ENCODE measurements around the gene INPP5A.

DNA sequence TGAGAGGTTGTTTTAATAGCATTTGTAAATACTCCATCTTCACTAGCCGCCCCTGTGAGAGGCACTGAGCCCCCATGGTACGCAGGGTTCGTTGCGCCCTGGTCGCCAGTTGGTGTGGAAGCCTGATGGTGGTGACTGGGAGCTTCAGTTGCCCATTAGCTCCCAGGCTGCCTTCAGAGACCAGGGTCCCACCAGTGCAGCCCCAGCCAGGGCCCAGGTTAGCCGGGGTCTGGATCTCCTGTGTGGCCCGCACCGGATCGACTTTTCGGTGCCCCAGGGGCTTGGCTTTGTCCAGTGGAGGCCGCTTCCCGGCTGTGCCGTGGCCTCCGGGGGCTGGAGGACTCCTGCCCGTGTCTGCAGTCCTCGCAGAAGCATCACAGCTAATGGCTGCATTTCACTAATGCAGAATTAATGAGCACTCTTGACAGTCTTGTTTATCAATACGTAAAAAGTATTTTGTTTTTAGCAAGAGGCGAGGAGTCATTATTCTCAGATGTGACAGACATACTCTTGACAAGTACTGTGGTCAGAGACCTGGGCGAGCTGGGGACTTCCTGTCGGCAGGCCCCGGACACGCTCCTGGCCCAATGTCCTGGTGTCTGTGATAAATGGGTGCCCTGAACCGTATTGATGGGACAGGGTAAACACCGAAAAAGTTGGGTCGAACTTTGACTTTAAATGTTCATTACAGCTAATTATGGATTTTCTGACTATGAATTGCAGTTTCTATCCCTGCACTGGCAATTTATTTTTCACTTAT, 148.5 kb downstream of the INPP5A start:
- TF ChIP-seq CTCF (IDR thresholded peaks at IDR 0.05) (no peak), POLR2A (IDR thresholded peaks at IDR 0.05) (no peak)
